ENCODE measurements around the gene LRRC74B.
"Not testable (repeated sequence)": the region's sequence is repeated elsewhere in the genome, so short reads cannot be mapped to it uniquely, and the experiment has no call there.

LRRC74B gene

GRCh38 chr22:21003782-21004181, 42.0 kb upstream of the LRRC74B start:
- no peak overlapping the region for H3K18ac ChIP-seq (ENCODE audit: low read length)
- H3K79me1 ChIP-seq (ENCODE audit: low read depth, low read length), result peaks cover 13% of the 10 kb centered on the region
- no peak overlapping the region for H3K14ac ChIP-seq (ENCODE audit: low read length)
- H3K27ac ChIP-seq (replicated peaks; ENCODE audit: low read length), result peak overlapping the region; percentile 22
- no peak overlapping the region for H3K9ac ChIP-seq (ENCODE audit: low read depth, low read length, poor library complexity)
- no peak overlapping the region for H2AK5ac ChIP-seq (ENCODE audit: low read depth, low read length)
- H3K4me1 ChIP-seq (ENCODE audit: control insufficient read depth in 2 of 2, insufficient read depth in 1 of 2, low read depth in 1 of 2, low read length in 2 of 2), result peaks cover 17 to 21% of the 10 kb centered on the region in 2 donors
- H2BK5ac ChIP-seq (ENCODE audit: low read length), result no peak overlapping the region
- H3K4ac ChIP-seq (ENCODE audit: low read length), result no peak overlapping the region
- H3K4me3 ChIP-seq (ENCODE audit: low read length in 2 of 2), result peak overlapping the region in 1 of 2 donors; percentile 59
- no peaks in the 10 kb centered on the region for H3K9me3 ChIP-seq (replicated peaks in 1 of 2; ENCODE audit: control insufficient read depth in 2 of 2, insufficient read depth in 1 of 2, low read depth in 1 of 2, low read length in 2 of 2)
- no peak overlapping the region for H2AFZ ChIP-seq (ENCODE audit: low read length)
- H4K91ac ChIP-seq (ENCODE audit: low read depth, low read length, poor library complexity), result no peak overlapping the region
- H3K27me3 ChIP-seq (ENCODE audit: control insufficient read depth in 3 of 3, insufficient read depth in 3 of 3, low read depth in 1 of 3, low read length in 3 of 3), result no peaks in the 10 kb centered on the region
- H2BK15ac ChIP-seq (ENCODE audit: low read length), result no peak overlapping the region
- no peak overlapping the region for H2BK12ac ChIP-seq (ENCODE audit: low read length)
- DNase-seq (ENCODE audit: low spot score), result no peak
- no peak overlapping the region for H2BK120ac ChIP-seq (ENCODE audit: low read depth, low read length)
- no peak overlapping the region for H3K23ac ChIP-seq (ENCODE audit: low read depth, low read length, poor library complexity)
- WGBS, 2 donors (ENCODE audit: extremely low coverage in 2 of 2, insufficient read length in 2 of 2, insufficient replicate concordance in 1 of 2), result no CpG with 5 or more reads among the region's 4 CpGs
- no peak overlapping the region for H3K4me2 ChIP-seq (ENCODE audit: insufficient read depth, low read length, poor library complexity, severe bottlenecking)
- H4K8ac ChIP-seq (ENCODE audit: low read depth, low read length), result no peak overlapping the region
- H3K36me3 ChIP-seq (replicated peaks in 1 of 2; ENCODE audit: control insufficient read depth in 2 of 2, insufficient read depth in 2 of 2, low read length in 2 of 2), result peaks cover 22 to 40% of the 10 kb centered on the region in 2 donors

- not testable (repeated sequence) for H2BK15ac ChIP-seq (ENCODE audit: low read length); H3K4ac ChIP-seq (ENCODE audit: low read length); H3K27me3 ChIP-seq (ENCODE audit: control insufficient read depth in 3 of 3, insufficient read depth in 3 of 3, low read depth in 1 of 3, low read length in 3 of 3); H3K4me3 ChIP-seq (ENCODE audit: low read length in 2 of 2); H3K18ac ChIP-seq (ENCODE audit: low read length); H3K14ac ChIP-seq (ENCODE audit: low read length); H4K8ac ChIP-seq (ENCODE audit: low read depth, low read length); H2BK12ac ChIP-seq (ENCODE audit: low read length); H3K9ac ChIP-seq (ENCODE audit: low read depth, low read length, poor library complexity); H2BK5ac ChIP-seq (ENCODE audit: low read length); H2AK5ac ChIP-seq (ENCODE audit: low read depth, low read length); H3K4me2 ChIP-seq (ENCODE audit: insufficient read depth, low read length, poor library complexity, severe bottlenecking); H3K79me1 ChIP-seq (ENCODE audit: low read depth, low read length); H3K4me1 ChIP-seq (ENCODE audit: control insufficient read depth in 2 of 2, insufficient read depth in 1 of 2, low read depth in 1 of 2, low read length in 2 of 2); H2AFZ ChIP-seq (ENCODE audit: low read length); H2BK120ac ChIP-seq (ENCODE audit: low read depth, low read length); H3K9me3 ChIP-seq (replicated peaks in 1 of 2; ENCODE audit: control insufficient read depth in 2 of 2, insufficient read depth in 1 of 2, low read depth in 1 of 2, low read length in 2 of 2); H3K27ac ChIP-seq (replicated peaks; ENCODE audit: low read length); DNase-seq (ENCODE audit: low spot score); H4K91ac ChIP-seq (ENCODE audit: low read depth, low read length, poor library complexity)
- no CpG with 5 or more reads among the region's 13 CpGs for WGBS, 2 donors (ENCODE audit: extremely low coverage in 2 of 2, insufficient read length in 2 of 2, insufficient replicate concordance in 1 of 2)
- Histone ChIP-seq H3K23ac (ENCODE audit: low read depth, low read length, poor library complexity) (peak overlapping the region; percentile 33), H3K36me3 (replicated peaks in 1 of 2; ENCODE audit: control insufficient read depth in 2 of 2, insufficient read depth in 2 of 2, low read length in 2 of 2) (peaks cover 4 to 22% of the 10 kb centered on the region in 2 donors)
Measured at GRCh38 chr22:21009208-21009607, 36.5 kb upstream of the LRRC74B start.

- H2BK120ac ChIP-seq (ENCODE audit: low read depth, low read length), result no peak overlapping the region
- H2AK5ac ChIP-seq (ENCODE audit: low read depth, low read length), result no peak overlapping the region
- H3K14ac ChIP-seq (ENCODE audit: low read length), result no peak overlapping the region
- no peak overlapping the region for H4K91ac ChIP-seq (ENCODE audit: low read depth, low read length, poor library complexity)
- DNase-seq (ENCODE audit: low spot score), result peak; percentile 56
- no peak overlapping the region for H4K8ac ChIP-seq (ENCODE audit: low read depth, low read length)
- peaks cover 4% of the 10 kb centered on the region for H3K79me1 ChIP-seq (ENCODE audit: low read depth, low read length)
- no peak overlapping the region for H3K23ac ChIP-seq (ENCODE audit: low read depth, low read length, poor library complexity)
- peaks cover 4 to 19% of the 10 kb centered on the region in 2 donors for H3K36me3 ChIP-seq (replicated peaks in 1 of 2; ENCODE audit: control insufficient read depth in 2 of 2, insufficient read depth in 2 of 2, low read length in 2 of 2)
- no peaks in the 10 kb centered on the region for H3K9me3 ChIP-seq (replicated peaks in 1 of 2; ENCODE audit: control insufficient read depth in 2 of 2, insufficient read depth in 1 of 2, low read depth in 1 of 2, low read length in 2 of 2)
- WGBS, 2 donors (ENCODE audit: extremely low coverage in 2 of 2, insufficient read length in 2 of 2, insufficient replicate concordance in 1 of 2), result no CpG with 5 or more reads among the region's 10 CpGs
- no peak overlapping the region for H3K4me2 ChIP-seq (ENCODE audit: insufficient read depth, low read length, poor library complexity, severe bottlenecking)
- H3K9ac ChIP-seq (ENCODE audit: low read depth, low read length, poor library complexity), result no peak overlapping the region
- H3K27me3 ChIP-seq (ENCODE audit: control insufficient read depth in 3 of 3, insufficient read depth in 3 of 3, low read depth in 1 of 3, low read length in 3 of 3), result no peaks in the 10 kb centered on the region
- no peak overlapping the region for H2BK5ac ChIP-seq (ENCODE audit: low read length)
- H2BK15ac ChIP-seq (ENCODE audit: low read length), result no peak overlapping the region
- no peak overlapping the region for H3K27ac ChIP-seq (replicated peaks; ENCODE audit: low read length)
- H2AFZ ChIP-seq (ENCODE audit: low read length), result no peak overlapping the region
- H3K4me3 ChIP-seq (ENCODE audit: low read length in 2 of 2), result no peak overlapping the region
- peaks cover 10 to 12% of the 10 kb centered on the region in 2 donors for H3K4me1 ChIP-seq (ENCODE audit: control insufficient read depth in 2 of 2, insufficient read depth in 1 of 2, low read depth in 1 of 2, low read length in 2 of 2)
- H3K4ac ChIP-seq (ENCODE audit: low read length), result no peak overlapping the region
- no peak overlapping the region for H3K18ac ChIP-seq (ENCODE audit: low read length)
- H2BK12ac ChIP-seq (ENCODE audit: low read length), result no peak overlapping the region
Measured at GRCh38 chr22:21009638-21010425, 35.9 kb upstream of the LRRC74B start.

- Histone ChIP-seq H3K9me3 (replicated peaks in 1 of 2; ENCODE audit: control insufficient read depth in 2 of 2, insufficient read depth in 1 of 2, low read depth in 1 of 2, low read length in 2 of 2) (no peaks in the 10 kb centered on the region), H2BK5ac (ENCODE audit: low read length) (no peak overlapping the region), H4K91ac (ENCODE audit: low read depth, low read length, poor library complexity) (no peak overlapping the region), H3K4ac (ENCODE audit: low read length) (no peak overlapping the region), H3K18ac (ENCODE audit: low read length) (no peak overlapping the region), H3K9ac (ENCODE audit: low read depth, low read length, poor library complexity) (no peak overlapping the region), H3K27me3 (ENCODE audit: control insufficient read depth in 3 of 3, insufficient read depth in 3 of 3, low read depth in 1 of 3, low read length in 3 of 3) (no peaks in the 10 kb centered on the region), H3K14ac (ENCODE audit: low read length) (no peak overlapping the region), H3K27ac (replicated peaks; ENCODE audit: low read length) (no peak overlapping the region), H3K79me1 (ENCODE audit: low read depth, low read length) (peaks cover 4% of the 10 kb centered on the region), H2AFZ (ENCODE audit: low read length) (no peak overlapping the region), H4K8ac (ENCODE audit: low read depth, low read length) (no peak overlapping the region), H3K4me2 (ENCODE audit: insufficient read depth, low read length, poor library complexity, severe bottlenecking) (no peak overlapping the region), H2BK12ac (ENCODE audit: low read length) (no peak overlapping the region), H2BK15ac (ENCODE audit: low read length) (no peak overlapping the region), H3K4me1 (ENCODE audit: control insufficient read depth in 2 of 2, insufficient read depth in 1 of 2, low read depth in 1 of 2, low read length in 2 of 2) (peaks cover 13 to 17% of the 10 kb centered on the region in 2 donors), H3K23ac (ENCODE audit: low read depth, low read length, poor library complexity) (no peak overlapping the region), H2AK5ac (ENCODE audit: low read depth, low read length) (no peak overlapping the region), H2BK120ac (ENCODE audit: low read depth, low read length) (no peak overlapping the region), H3K4me3 (ENCODE audit: low read length in 2 of 2) (no peak overlapping the region), H3K36me3 (replicated peaks in 1 of 2; ENCODE audit: control insufficient read depth in 2 of 2, insufficient read depth in 2 of 2, low read length in 2 of 2) (peaks cover 4 to 18% of the 10 kb centered on the region in 2 donors)
- no peak for DNase-seq (ENCODE audit: low spot score)
- no CpG with 5 or more reads among the region's 3 CpGs for WGBS, 2 donors (ENCODE audit: extremely low coverage in 2 of 2, insufficient read length in 2 of 2, insufficient replicate concordance in 1 of 2)
Measured at GRCh38 chr22:21010426-21011113, 35.2 kb upstream of the LRRC74B start.

All from neuronal stem cell (in vitro differentiated cells).